ENCODE results near the gene ZBTB39.
"Not testable (repeated sequence)": the region's sequence is repeated elsewhere in the genome, so short reads cannot be mapped to it uniquely, and the experiment has no call there.

The ZBTB39 gene

DNA sequence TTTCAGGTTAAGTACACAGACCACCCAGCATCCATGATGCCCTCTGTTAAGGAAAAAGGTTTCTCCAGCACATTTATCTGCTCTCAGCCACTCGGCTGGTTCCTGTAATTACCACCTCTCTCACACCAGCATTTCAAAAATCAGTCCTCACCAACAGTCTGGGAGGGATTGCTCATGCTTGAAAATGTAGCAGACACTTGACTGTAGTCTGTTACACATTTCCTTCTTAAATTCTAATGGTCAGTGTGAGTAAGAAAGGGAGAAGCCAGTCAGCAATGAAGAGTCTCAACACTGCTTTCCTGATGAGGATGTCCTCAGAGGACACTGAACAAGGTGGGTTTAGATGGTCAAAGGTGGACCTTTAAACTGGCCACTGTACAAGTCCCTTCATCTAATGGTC is 6.0 kb downstream of the ZBTB39 start:
- no peak for DNase-seq (ENCODE audit: low read depth in 2 of 2)

DNA sequence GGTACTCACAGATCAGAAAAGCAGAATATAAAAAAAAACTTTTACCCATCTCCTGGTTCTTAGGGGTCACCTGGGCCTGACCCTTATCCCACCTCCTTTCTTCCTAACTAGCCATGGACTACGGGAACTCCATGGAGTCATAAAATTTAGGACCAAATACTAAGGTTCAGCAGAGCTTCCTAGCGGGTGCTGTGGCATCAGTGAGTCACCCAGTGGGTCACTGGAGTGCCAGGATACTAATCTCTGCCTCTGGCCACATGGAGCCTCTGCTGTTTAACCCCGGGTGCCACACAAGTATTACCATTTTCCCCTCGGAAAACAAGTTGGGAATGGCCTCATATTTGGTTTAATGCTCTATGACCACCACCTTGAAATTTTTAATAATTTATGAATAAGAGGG is 6.9 kb downstream of the ZBTB39 start:
- DNase-seq (ENCODE audit: low read depth in 2 of 2): no peak

- no peak for DNase-seq (ENCODE audit: low read depth in 2 of 2)
Observed at GRCh38 chr12:56998981-56999380, 7.4 kb downstream of the ZBTB39 start.

DNA sequence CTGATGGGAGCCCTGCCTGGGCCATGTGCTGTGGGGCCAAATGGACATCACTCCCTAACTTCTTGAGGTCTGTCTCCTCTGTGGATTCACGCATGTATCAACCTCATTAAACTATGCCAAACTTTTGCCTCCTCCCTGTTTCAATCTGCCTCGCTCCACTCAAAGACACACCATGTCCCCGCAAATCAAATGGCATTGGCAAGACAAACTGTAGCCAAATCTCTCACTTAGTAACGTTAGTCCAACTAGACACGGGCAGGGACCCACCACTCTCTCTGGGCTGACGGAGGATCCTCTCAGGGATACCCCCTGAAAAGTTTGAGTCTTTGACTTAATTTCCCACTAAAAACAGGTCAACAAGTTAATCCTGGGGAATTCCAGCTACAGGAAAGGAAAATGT is 8.0 kb downstream of the ZBTB39 start:
- DNase-seq (ENCODE audit: low read depth in 2 of 2): no peak

GRCh38 chr12:56996793-56997545 is 9.4 kb downstream of the ZBTB39 start:
- no peak for DNase-seq (ENCODE audit: low read depth in 2 of 2)

- DNase-seq (ENCODE audit: low read depth in 2 of 2): no peak
Observed at GRCh38 chr12:56995930-56996496, 10.3 kb downstream of the ZBTB39 start.

GRCh38 chr12:56995201-56995929 is 11.0 kb downstream of the ZBTB39 start:
- no peak for DNase-seq (ENCODE audit: low read depth in 2 of 2)

- DNase-seq (ENCODE audit: low read depth in 2 of 2): no peak
Observed at GRCh38 chr12:56994231-56994746, 12.1 kb downstream of the ZBTB39 start.

GRCh38 chr12:56993346-56993745 is 13.0 kb downstream of the ZBTB39 start:
- DNase-seq (ENCODE audit: low read depth in 2 of 2): no peak

DNA sequence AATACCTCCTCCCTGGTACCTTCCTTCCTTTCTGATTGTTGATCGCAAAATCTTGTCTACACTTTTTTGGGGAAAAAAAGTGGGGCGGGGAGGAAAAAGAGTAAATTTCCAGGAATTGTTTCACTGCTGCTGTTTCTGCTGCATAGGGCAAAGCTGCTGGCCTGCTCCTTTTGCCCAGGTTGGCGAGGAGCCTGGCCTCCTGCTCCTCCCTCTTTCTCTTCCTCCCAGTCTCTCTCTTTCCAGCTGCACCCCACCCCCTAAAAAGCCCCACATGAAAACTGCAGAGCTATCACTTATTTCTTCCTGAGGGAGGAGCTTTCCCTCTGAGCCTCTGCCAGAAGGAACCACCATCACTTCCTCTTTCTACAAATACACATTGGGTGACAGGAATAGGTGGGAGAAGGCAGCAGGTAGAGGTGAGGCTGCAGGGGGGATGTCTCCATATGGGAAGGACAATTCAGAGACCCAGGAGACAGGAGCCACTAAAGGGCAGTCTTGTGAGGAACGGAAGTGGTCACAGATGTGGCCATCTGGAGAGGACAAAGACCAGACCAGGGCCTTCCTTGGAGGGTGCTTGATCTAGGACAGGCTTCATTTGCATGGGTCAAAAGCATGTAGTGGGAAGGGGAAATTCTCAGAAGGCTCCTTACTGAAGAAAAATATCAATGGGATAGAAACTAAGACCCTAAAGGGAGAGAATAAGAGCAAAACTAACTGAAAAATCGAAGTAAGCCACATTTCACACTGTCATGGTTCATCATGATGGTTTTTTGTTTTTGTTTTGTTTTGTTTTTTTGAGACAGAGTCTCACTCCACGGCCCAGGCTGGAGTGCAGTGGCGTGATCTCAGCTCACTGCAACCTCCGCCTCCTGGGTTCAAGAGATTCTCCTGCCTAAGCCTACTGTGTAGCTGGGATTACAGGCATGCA is 14.8 kb downstream of the ZBTB39 start:
- no peak for DNase-seq (ENCODE audit: low read depth in 2 of 2)

DNA sequence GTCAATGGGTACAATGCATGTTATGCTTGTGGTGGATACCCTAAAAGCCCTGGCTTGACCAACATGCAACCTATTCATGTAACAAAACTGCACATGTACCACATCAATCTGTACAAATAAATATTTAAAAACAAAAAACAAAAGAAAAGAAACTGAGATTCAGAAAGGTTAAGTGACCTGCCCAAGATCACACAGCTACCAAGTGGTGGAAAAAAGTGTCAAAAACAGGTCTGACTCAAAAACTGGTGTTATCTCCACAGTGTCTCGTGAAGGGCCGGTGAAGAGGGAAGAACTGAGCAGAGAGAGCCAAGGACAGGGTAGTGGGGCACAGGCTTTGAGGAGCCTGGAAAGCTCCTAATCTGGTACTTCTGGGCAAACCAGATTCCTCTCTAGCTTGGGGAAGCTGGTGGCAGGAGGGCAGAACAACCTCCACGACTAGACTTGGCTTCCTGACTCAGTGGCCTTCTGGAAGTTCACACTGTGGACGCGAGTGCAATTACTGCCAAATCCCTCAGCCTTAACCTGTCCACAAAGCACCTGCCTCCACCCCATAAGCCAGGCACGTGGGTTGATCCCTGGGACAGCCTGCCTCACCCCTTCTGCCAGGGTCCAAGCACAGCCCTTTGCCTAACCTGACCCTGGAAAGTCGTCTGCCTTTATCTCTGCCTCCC is 15.6 kb downstream of the ZBTB39 start:
- DNase-seq (ENCODE audit: low read depth in 2 of 2): no peak

DNA sequence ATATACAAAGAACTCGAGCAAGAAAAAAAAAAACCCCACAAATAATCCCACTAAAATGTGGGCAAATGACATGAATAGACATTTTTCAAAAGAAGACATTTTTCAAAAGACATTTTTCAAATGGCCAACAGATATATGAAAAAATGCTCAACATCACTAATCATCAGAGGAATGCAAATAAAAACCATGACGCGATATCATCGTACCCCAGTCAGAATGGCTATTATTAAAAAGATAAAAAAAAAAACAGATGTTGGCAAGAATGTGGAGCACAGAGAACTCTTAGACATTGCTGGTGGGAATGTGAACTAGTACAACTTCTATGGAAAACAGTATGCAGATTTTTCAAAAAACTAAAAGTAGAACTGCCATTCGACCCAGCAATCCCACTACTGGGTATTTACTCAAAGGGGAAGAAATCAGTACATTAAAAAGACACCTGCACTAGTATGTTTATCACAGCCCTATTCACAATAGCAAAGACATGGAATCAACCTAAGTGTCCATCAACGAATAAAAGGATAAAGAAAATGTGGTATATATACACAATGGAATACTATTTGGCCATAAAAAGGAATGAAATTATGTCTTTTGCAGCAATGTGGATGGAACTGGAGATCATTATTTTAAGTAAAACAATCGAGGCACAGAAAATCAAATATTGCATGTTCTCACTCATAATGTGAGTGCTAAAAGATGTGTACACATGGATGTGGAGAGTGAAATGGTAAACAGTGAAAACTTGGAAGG is 16.3 kb downstream of the ZBTB39 start:
- DNase-seq (ENCODE audit: low read depth in 2 of 2): no peak

- no peak for DNase-seq (ENCODE audit: low read depth in 2 of 2)
Observed at GRCh38 chr12:56988207-56988739, 18.1 kb downstream of the ZBTB39 start.

DNA sequence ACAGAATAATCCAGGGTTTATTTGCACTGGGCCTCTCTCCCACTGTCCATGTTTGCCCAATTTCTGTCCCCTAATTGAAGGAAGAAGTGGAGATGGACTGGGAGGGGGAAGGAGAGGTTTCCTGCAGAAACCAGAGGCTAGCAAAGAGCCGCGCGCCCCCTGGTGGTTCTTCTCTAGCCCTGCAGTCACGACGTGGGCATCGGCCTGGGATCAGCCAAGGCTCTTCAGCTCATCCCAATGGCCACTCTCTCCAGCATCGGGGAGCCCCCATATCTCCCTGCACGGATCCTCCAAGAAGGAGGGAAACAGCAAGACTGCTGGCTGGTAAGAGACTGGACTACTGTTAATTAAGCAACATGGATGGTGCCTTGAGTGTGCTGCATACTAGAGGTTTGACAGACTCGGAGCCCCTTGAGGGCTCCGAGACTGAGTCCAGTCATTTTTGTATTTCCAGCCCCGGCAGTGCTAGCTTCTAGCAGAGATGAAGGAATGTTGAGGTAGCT is 18.7 kb downstream of the ZBTB39 start:
- peak; percentile 47 to 61 for DNase-seq (ENCODE audit: low read depth in 2 of 2)

- no peak for DNase-seq (ENCODE audit: low read depth in 2 of 2)
Observed at GRCh38 chr12:56987011-56987410, 19.3 kb downstream of the ZBTB39 start.

DNA sequence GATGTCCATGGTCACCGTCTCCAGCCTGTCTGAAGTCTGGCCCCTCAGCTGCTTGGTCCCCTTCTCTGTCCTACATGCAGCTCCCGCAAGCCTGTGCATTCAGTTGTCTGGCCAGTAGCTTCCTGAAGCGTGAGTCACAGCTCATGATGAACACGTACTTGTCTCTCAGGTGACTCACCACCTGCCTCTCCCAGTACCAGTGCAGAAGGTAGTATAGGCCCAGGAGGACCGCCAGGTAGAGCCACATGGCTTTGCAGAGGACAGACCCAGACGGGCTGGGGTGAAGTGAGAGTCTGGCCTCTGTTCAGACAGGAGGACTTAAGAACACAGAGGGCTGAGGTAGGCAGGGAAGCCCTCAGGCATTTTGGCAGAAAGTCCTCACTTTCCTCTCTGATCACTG is 20.6 kb downstream of the ZBTB39 start:
- DNase-seq (ENCODE audit: low read depth in 2 of 2): not testable (repeated sequence)

GRCh38 chr12:56983386-56983785 is 23.0 kb downstream of the ZBTB39 start:
- no peak for DNase-seq (ENCODE audit: low read depth in 2 of 2)

- DNase-seq (ENCODE audit: low read depth in 2 of 2): not testable (repeated sequence)
Observed at GRCh38 chr12:56982578-56983236, 23.6 kb downstream of the ZBTB39 start.

GRCh38 chr12:56980941-56981530 is 25.3 kb downstream of the ZBTB39 start:
- no peak for DNase-seq (ENCODE audit: low read depth in 2 of 2)

All from stimulated activated CD8-positive, alpha-beta memory T cell treated with anti-CD3 and anti-CD28 coated beads, Interleukin-2, amount 100 ng/mL, for 1 hour (primary cell).